Measurements from ENCODE around the gene EIF2S1.
"Not testable (repeated sequence)": the region's sequence is repeated elsewhere in the genome, so short reads cannot be mapped to it uniquely, and the experiment has no call there.

The EIF2S1 gene

DNA sequence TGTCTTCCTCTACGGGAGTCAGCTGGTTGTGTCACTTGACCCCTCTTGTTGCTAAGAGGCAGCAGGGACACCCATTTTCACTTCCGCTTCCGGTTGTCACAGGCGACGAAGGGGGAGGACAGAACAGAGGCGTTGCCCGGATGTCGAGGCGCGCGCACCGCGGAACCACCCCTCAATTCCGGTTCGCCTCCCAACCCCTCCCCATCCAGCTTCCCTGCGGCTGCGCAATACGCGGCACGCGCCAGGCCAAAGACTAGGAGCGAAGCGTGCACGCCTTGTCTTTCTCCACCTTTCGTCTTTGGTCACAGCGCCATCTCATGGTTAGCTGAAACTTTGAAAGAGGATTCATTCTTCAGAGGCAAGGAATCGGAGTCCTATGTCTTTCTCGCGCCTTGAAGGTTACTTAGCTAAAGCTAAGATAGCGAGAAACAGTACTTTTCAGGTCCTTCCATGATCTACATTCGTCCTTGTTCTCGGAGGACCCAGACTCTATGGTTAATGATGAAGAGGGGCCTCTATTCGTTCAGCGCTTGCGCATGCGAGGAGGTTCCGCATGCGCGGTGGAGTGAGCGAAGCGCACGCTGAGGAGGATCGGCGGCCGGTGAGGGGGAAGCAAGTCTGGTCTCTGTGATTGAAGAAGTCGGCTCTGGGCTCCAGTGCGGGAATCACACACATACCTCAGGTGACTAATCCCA is at the start of gene EIF2S1, which contains the start of gene ATP6V1D:
Gene EIF2S1 (plus strand): TSS at position 554 of the 695 bp plus-strand sequence. CDS start 4,440 bp downstream, outside the sequence.
Gene ATP6V1D (minus strand): TSS at position 30 of the 695 bp plus-strand sequence. CDS start 106 bp downstream, outside the sequence.
- no peaks in the 10 kb centered on the region for H3K9me3 Mint-ChIP-seq (ENCODE audit: low read depth)
- H3K4me3 Mint-ChIP-seq, result peak within 1 kb of the TSS; percentile 95
- peaks cover 66% of the 10 kb centered on the region for H3K4me1 Mint-ChIP-seq (ENCODE audit: low read depth)
- H3K27me3 Mint-ChIP-seq, result no peaks in the 10 kb centered on the region
- peak within 1 kb of the TSS; percentile 99 for H3K27ac Mint-ChIP-seq
- peaks cover 6% of the 10 kb centered on the region for H3K36me3 Mint-ChIP-seq

DNA sequence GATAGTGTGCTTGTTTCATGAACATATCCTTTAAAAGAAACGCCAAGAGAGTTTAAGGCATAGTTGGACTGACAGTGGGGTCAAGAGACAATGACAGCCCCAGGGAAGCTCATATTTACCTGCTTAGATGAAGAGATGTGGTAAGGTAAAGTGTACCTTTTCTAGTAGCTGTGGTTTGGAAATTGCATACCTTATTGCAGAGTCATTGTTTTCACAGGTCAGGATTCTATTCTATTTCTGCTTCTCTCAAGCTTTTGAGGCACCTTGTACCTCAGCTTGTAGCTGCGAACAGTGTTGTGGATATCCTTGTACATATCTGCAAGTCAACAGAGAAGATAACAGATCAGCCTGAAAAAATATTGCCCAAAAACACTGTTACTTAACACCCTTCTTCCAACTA is 48.3 kb upstream of the EIF2S1 start:
- Mint-ChIP-seq H3K27ac (no peak overlapping the region), H3K4me3 (no peak overlapping the region)

GRCh38 chr14:67313153-67313552 is 47.0 kb upstream of the EIF2S1 start:
- Mint-ChIP-seq H3K27me3 (no peaks in the 10 kb centered on the region), H3K4me3 (no peak overlapping the region), H3K9me3 (ENCODE audit: low read depth) (no peaks in the 10 kb centered on the region), H3K4me1 (ENCODE audit: low read depth) (no peaks in the 10 kb centered on the region), H3K36me3 (peaks cover 5% of the 10 kb centered on the region), H3K27ac (no peak overlapping the region)

More for the DNA sequence above, 48.3 kb upstream of the EIF2S1 start:
- H3K27me3 Mint-ChIP-seq, result no peaks in the 10 kb centered on the region
- H3K4me1 Mint-ChIP-seq (ENCODE audit: low read depth), result no peaks in the 10 kb centered on the region
- H3K9me3 Mint-ChIP-seq (ENCODE audit: low read depth), result no peaks in the 10 kb centered on the region
- H3K36me3 Mint-ChIP-seq, result peaks cover 9% of the 10 kb centered on the region

GRCh38 chr14:67317822-67318221 is 42.3 kb upstream of the EIF2S1 start:
- Mint-ChIP-seq H3K9me3 (ENCODE audit: low read depth) (no peaks in the 10 kb centered on the region), H3K4me1 (ENCODE audit: low read depth) (no peaks in the 10 kb centered on the region), H3K27ac (no peak overlapping the region), H3K4me3 (no peak overlapping the region), H3K36me3 (peaks cover 7% of the 10 kb centered on the region), H3K27me3 (no peaks in the 10 kb centered on the region)

GRCh38 chr14:67319142-67319541 is 41.0 kb upstream of the EIF2S1 start:
- Mint-ChIP-seq H3K27me3 (no peaks in the 10 kb centered on the region), H3K4me3 (no peak overlapping the region), H3K36me3 (peaks cover 4% of the 10 kb centered on the region), H3K27ac (no peak overlapping the region), H3K4me1 (ENCODE audit: low read depth) (no peaks in the 10 kb centered on the region), H3K9me3 (ENCODE audit: low read depth) (no peaks in the 10 kb centered on the region)

- H3K27me3 Mint-ChIP-seq, result not testable (repeated sequence)
These were observed 30.5 kb upstream of the EIF2S1 start for GRCh38 chr14:67329666-67330065.

DNA sequence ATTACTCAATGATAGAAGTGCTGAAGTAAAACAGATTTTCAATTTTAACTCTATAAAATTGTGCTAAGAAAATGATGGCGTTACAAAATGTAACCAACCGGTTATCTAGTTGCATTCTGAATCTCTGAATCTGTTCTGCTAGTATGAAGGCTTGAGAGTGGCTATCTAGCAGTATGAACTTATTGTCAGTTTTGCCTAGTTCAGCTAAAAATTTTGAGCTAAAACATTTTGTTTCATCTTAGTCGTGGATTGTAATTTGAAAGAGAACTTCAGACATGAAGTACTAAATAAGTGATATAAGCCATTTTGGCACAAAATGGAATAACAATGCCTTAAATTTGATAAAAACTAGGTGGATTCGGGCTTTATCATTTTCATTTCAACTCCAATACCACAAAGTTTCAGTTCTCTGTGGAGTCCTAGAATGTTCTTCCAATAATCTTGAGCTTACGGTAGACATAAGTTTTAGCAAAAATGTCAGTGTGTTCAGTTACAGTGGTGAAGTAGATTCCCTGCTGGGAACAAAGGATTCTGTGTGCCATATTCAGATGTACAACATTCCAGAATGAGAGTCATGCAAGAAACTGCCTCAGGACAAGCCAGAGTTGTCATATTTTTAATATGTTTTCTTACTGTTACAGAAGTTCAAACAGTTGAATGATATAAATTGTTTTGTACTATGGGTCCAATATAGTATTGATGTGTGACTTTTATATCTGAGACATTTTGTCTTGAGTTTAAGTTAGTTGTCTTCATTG is 28.6 kb upstream of the EIF2S1 start:
- no peaks in the 10 kb centered on the region for H3K4me1 Mint-ChIP-seq (ENCODE audit: low read depth)
- H3K27me3 Mint-ChIP-seq, result no peaks in the 10 kb centered on the region
- H3K27ac Mint-ChIP-seq, result no peak overlapping the region
- peaks cover 15% of the 10 kb centered on the region for H3K36me3 Mint-ChIP-seq
- no peak overlapping the region for H3K4me3 Mint-ChIP-seq
- H3K9me3 Mint-ChIP-seq (ENCODE audit: low read depth), result no peaks in the 10 kb centered on the region

More at GRCh38 chr14:67329666-67330065, 30.5 kb upstream of the EIF2S1 start:
- H3K4me3 Mint-ChIP-seq; H3K4me1 Mint-ChIP-seq (ENCODE audit: low read depth); H3K27ac Mint-ChIP-seq; H3K9me3 Mint-ChIP-seq (ENCODE audit: low read depth): not testable (repeated sequence)
- peaks cover 21% of the 10 kb centered on the region for H3K36me3 Mint-ChIP-seq

GRCh38 chr14:67332468-67332867 is 27.7 kb upstream of the EIF2S1 start:
- Mint-ChIP-seq H3K36me3 (peaks cover 14% of the 10 kb centered on the region), H3K27ac (no peak overlapping the region), H3K27me3 (no peaks in the 10 kb centered on the region), H3K9me3 (ENCODE audit: low read depth) (no peaks in the 10 kb centered on the region), H3K4me1 (ENCODE audit: low read depth) (no peaks in the 10 kb centered on the region), H3K4me3 (no peak overlapping the region)

- H3K9me3 Mint-ChIP-seq (ENCODE audit: low read depth), result no peaks in the 10 kb centered on the region
- H3K36me3 Mint-ChIP-seq, result peaks cover 16% of the 10 kb centered on the region
- no peak overlapping the region for H3K4me3 Mint-ChIP-seq
- no peaks in the 10 kb centered on the region for H3K27me3 Mint-ChIP-seq
- no peak overlapping the region for H3K27ac Mint-ChIP-seq
- H3K4me1 Mint-ChIP-seq (ENCODE audit: low read depth), result no peaks in the 10 kb centered on the region
These were observed 24.3 kb upstream of the EIF2S1 start for GRCh38 chr14:67335781-67336180.

GRCh38 chr14:67341231-67341630 is 18.9 kb upstream of the EIF2S1 start:
- H3K9me3 Mint-ChIP-seq (ENCODE audit: low read depth); H3K4me1 Mint-ChIP-seq (ENCODE audit: low read depth); H3K4me3 Mint-ChIP-seq; H3K36me3 Mint-ChIP-seq; H3K27ac Mint-ChIP-seq; H3K27me3 Mint-ChIP-seq: not testable (repeated sequence)

- Mint-ChIP-seq H3K27me3 (no peaks in the 10 kb centered on the region), H3K27ac (no peak overlapping the region), H3K4me3 (no peak overlapping the region), H3K4me1 (ENCODE audit: low read depth) (no peaks in the 10 kb centered on the region), H3K9me3 (ENCODE audit: low read depth) (no peaks in the 10 kb centered on the region), H3K36me3 (peaks cover 10% of the 10 kb centered on the region)
These were observed 16.4 kb upstream of the EIF2S1 start for GRCh38 chr14:67343601-67344230.

DNA sequence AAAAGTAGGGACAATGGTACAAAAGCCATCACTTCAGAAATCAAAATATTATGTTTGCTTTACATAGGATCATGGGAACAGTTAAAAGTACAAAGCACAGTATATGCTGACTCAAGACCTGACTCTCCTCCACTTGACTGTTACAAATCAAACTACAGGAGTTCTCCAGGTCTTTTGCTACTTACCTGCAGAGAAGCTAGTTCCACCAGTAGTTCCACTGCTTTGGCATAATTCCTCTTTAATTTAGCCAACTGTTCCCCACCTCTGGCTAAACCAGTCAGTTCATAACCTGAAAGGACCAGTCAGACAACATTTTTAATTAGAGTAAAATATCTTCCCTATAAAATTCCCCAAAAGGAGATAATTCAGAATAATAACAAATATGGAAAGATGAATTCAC is 14.5 kb upstream of the EIF2S1 start:
- Mint-ChIP-seq H3K36me3 (peaks cover 9% of the 10 kb centered on the region), H3K9me3 (ENCODE audit: low read depth) (no peaks in the 10 kb centered on the region), H3K4me1 (ENCODE audit: low read depth) (no peaks in the 10 kb centered on the region), H3K4me3 (no peak overlapping the region), H3K27me3 (no peaks in the 10 kb centered on the region), H3K27ac (no peak overlapping the region)

- Mint-ChIP-seq H3K27ac (no peak overlapping the region), H3K4me3 (no peak overlapping the region), H3K9me3 (ENCODE audit: low read depth) (no peaks in the 10 kb centered on the region), H3K4me1 (ENCODE audit: low read depth) (peaks cover 17% of the 10 kb centered on the region), H3K36me3 (peaks cover 7% of the 10 kb centered on the region), H3K27me3 (no peaks in the 10 kb centered on the region)
These were observed 8.1 kb upstream of the EIF2S1 start for GRCh38 chr14:67352055-67352454.

GRCh38 chr14:67357186-67357968 is 2.8 kb upstream of the EIF2S1 start:
- H3K4me3 Mint-ChIP-seq, result peak overlapping the region; percentile 95
- H3K27me3 Mint-ChIP-seq, result no peaks in the 10 kb centered on the region
- H3K4me1 Mint-ChIP-seq (ENCODE audit: low read depth), result peaks cover 47% of the 10 kb centered on the region
- no peak overlapping the region for H3K27ac Mint-ChIP-seq
- H3K36me3 Mint-ChIP-seq, result peaks cover 6% of the 10 kb centered on the region
- no peaks in the 10 kb centered on the region for H3K9me3 Mint-ChIP-seq (ENCODE audit: low read depth)
